ENCODE measurements around the gene WNT10A.

DNA sequence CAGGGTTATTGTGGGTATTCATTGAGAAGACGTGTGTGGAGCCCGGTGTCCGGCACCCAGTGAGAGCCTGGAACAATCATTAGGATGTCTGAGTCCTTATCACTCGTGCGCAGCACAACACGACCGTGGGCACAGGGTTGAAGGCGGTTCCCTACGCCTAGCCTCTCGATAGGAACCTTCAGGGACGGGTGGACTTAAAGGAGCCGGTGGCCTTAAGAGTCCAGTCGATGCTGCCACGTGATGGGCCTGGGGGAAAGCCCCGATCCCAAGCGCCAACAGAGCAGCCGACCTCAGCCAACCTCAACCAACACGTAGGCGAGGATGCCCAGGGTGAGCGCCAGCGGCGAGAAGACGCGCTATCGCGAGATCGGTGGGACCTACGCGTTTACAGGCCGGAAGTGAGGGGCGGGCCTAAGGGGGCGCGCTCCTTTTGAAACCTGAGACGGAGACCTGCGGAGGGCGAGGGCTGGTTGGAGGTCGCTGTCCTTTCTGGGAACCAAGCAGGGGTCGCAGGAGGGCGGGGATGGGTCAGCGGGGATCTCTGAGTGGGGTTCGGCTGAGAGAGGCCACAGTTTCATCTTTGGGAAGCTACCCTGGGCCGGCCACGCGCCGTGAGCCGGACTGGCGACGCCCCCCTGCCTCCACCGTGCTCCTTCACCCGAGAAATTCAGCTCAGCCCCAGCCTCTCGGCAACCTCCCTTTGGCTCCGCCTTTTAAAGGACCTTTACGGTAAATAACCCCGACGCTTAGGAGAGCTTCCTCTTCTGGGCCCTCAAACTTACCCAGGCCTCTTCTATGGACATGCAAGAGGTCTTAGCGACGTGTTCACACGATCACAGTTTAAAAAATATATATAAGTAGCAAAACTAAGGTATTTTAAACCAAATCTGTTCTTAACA is 28.3 kb downstream of the WNT10A start:
- no peak for TF ChIP-seq CTCF (conservative IDR thresholded peaks at IDR 0.05; ENCODE audit: low read length)
- TF ChIP-seq EZH2phosphoT487 (IDR thresholded peaks at IDR 0.05; ENCODE audit: borderline replicate concordance) = no peak
